NT2/D1 (cell line): ENCODE measurements around the gene PRSS38.

Experiments
- YY1 ChIP-seq: IDR thresholded peaks from 2 replicates; pipeline ENCODE4 v1.6.1; 2011; ENCODE audit not compliant: insufficient read length, insufficient read depth
- ZNF274 ChIP-seq: IDR thresholded peaks from 2 replicates; pipeline ENCODE4 v1.6.1; 2011; ENCODE audit warnings: mild to moderate bottlenecking, low read depth, low read length

DNA sequence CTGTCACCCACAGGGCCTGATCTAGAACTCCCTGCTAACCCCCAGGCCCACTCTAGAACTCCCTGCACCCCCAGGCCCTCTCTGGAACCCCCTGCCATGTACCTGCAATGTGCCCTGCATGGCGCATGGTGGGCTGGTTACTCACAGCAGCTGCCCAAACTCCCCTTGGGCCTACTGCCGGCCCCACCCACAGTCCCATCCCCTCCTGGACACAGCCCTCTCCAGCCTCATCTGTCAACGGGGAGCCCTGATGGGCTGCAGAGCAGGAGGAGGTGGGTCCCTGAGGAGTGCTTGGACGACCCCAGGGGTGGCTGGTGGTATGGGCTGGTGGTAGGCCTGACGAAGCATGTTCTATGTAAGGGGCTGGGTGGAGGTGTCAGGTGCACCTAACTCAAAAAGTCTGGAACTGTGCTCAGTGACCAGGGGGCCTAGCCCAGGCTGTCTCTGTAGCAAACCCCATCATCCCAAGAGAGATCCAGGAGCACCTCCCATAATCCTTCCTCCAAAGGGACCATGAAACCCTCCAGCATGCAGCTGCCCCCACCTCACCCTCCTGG, 19.0 kb upstream of the PRSS38 start:
- TF ChIP-seq YY1 (no peak), ZNF274 (no peak)
